ENCODE measurements around the gene NEB. TPM values are rescaled to one million over a fixed set of nuclear protein-coding genes. Genes with fewer than 3 reads are reported as not detected.

Gene NEB
- total RNA-seq, 1 donor from 2014 or later = 2.2 TPM

GRCh38 chr2:151544449-151544848 is 189.8 kb downstream of the NEB start:
- ATAC-seq = peak; percentile 68
- no peak for DNase-seq (ENCODE audit: low spot score)
- intact Hi-C loops (cut with DNase I) = no loop called here

- DNase-seq (ENCODE audit: low spot score) (no peak), ATAC-seq (no peak)
- intact Hi-C loops (cut with DNase I) = no loop called here
Measured at GRCh38 chr2:151543876-151544275, 190.4 kb downstream of the NEB start.

- ATAC-seq = no peak
- DNase-seq (ENCODE audit: low spot score) = no peak
- intact Hi-C loops (cut with DNase I) = no loop called here
Measured at GRCh38 chr2:151534001-151534400, 200.3 kb downstream of the NEB start.

GRCh38 chr2:151533127-151533526 is 201.1 kb downstream of the NEB start:
- intact Hi-C loops (cut with DNase I) = no loop called here
- DNase-seq (ENCODE audit: low spot score) (no peak), ATAC-seq (no peak)

- intact Hi-C loops (cut with DNase I) = no loop called here
- no peak for DNase-seq (ENCODE audit: low spot score)
- ATAC-seq = no peak
Measured at GRCh38 chr2:151526572-151527090, 207.6 kb downstream of the NEB start.

- no peak for DNase-seq (ENCODE audit: low spot score)
- intact Hi-C loops (cut with DNase I) = no loop called here
- no peak for ATAC-seq
Measured at GRCh38 chr2:151525821-151526373, 208.4 kb downstream of the NEB start.

- intact Hi-C loops (cut with DNase I) = loop anchor here (5.0 kb wide), 1 partner anchor 1632 kb away; no protein-coding TSS in a partner anchor
- DNase-seq (ENCODE audit: low spot score) (no peak), ATAC-seq (no peak)
Measured at GRCh38 chr2:151523850-151524249, 210.4 kb downstream of the NEB start.

- ATAC-seq (no peak), DNase-seq (ENCODE audit: low spot score) (no peak)
- intact Hi-C loops (cut with DNase I) = loop anchor here (5.0 kb wide), 1 partner anchor 1630 kb away; no protein-coding TSS in a partner anchor
Measured at GRCh38 chr2:151522556-151522955, 211.7 kb downstream of the NEB start.

- intact Hi-C loops (cut with DNase I) = loop anchor here (5.0 kb wide), 1 partner anchor 1629 kb away; no protein-coding TSS in a partner anchor
- ATAC-seq (no peak), DNase-seq (ENCODE audit: low spot score) (no peak)
Measured at GRCh38 chr2:151520976-151521375, 213.3 kb downstream of the NEB start.

GRCh38 chr2:151518802-151519201 is 215.5 kb downstream of the NEB start:
- ATAC-seq (no peak), DNase-seq (ENCODE audit: low spot score) (no peak)
- intact Hi-C loops (cut with DNase I) = no loop called here

GRCh38 chr2:151508519-151508918 is 225.8 kb downstream of the NEB start:
- intact Hi-C loops (cut with DNase I) = no loop called here
- peak; percentile 24 for ATAC-seq

GRCh38 chr2:151506170-151506569 is 228.1 kb downstream of the NEB start:
- intact Hi-C loops (cut with DNase I) = no loop called here
- ATAC-seq = no peak

More at GRCh38 chr2:151508519-151508918, 225.8 kb downstream of the NEB start:
- no peak for DNase-seq (ENCODE audit: low spot score)

GRCh38 chr2:151498178-151498577 is 236.1 kb downstream of the NEB start:
- DNase-seq (ENCODE audit: low spot score) = no peak

More at GRCh38 chr2:151506170-151506569, 228.1 kb downstream of the NEB start:
- DNase-seq (ENCODE audit: low spot score) = no peak

GRCh38 chr2:151491496-151491895 is 242.8 kb downstream of the NEB start:
- intact Hi-C loops (cut with DNase I) = no loop called here
- DNase-seq (ENCODE audit: low spot score) (no peak), ATAC-seq (no peak)

More at GRCh38 chr2:151498178-151498577, 236.1 kb downstream of the NEB start:
- intact Hi-C loops (cut with DNase I) = no loop called here
- ATAC-seq = no peak

GRCh38 chr2:151490276-151490675 is 244.0 kb downstream of the NEB start:
- DNase-seq (ENCODE audit: low spot score) (no peak), ATAC-seq (no peak)
- intact Hi-C loops (cut with DNase I) = no loop called here

- DNase-seq (ENCODE audit: low spot score) (no peak), ATAC-seq (no peak)
- intact Hi-C loops (cut with DNase I) = no loop called here
Measured at GRCh38 chr2:151486053-151486452, 248.2 kb downstream of the NEB start.

- ATAC-seq = no peak
- intact Hi-C loops (cut with DNase I) = no loop called here
- no peak for DNase-seq (ENCODE audit: low spot score)
Measured at GRCh38 chr2:151484100-151484499, 250.2 kb downstream of the NEB start.

- ATAC-seq (no peak), DNase-seq (ENCODE audit: low spot score) (no peak)
- intact Hi-C loops (cut with DNase I) = no loop called here
Measured at GRCh38 chr2:151483546-151483945, 250.7 kb downstream of the NEB start.

- no peak for ATAC-seq
Measured at GRCh38 chr2:151482171-151482725, 252.0 kb downstream of the NEB start.

GRCh38 chr2:151481744-151482143 is 252.5 kb downstream of the NEB start:
- intact Hi-C loops (cut with DNase I) = no loop called here
- DNase-seq (ENCODE audit: low spot score) (no peak), ATAC-seq (no peak)

More at GRCh38 chr2:151482171-151482725, 252.0 kb downstream of the NEB start:
- DNase-seq (ENCODE audit: low spot score) = no peak
- intact Hi-C loops (cut with DNase I) = no loop called here

- DNase-seq (ENCODE audit: low spot score) (no peak), ATAC-seq (no peak)
- intact Hi-C loops (cut with DNase I) = no loop called here
Measured at GRCh38 chr2:151478011-151478410, 256.3 kb downstream of the NEB start.
